SK-N-SH (cell line): ENCODE measurements around the gene MAP2K7. TPM values are rescaled to one million over a fixed set of nuclear protein-coding genes. Genes with fewer than 3 reads are reported as not detected.

Experiments used
- CTCF ChIA-PET: fragments of 300-600, 350-600 bp; formaldehyde crosslinking; extraction: SDS; loops from one replicate; lab custom pipeline; 2021; lab: Yijun Ruan, JAX
- POLR2A ChIA-PET: fragments of 350-600 bp; sonication (Branson Sonifier 250); formaldehyde crosslinking; extraction: SDS; loops from one replicate; lab custom pipeline; 2020; ENCODE audit warnings: antibody characterized with exemption, inconsistent platforms; lab: Yijun Ruan, JAX
- DNase-seq: peaks from one replicate; pipeline ENCODE4 v3.0.0; 2012
- H2AFZ ChIP-seq: fragments of 200-600 bp; sonication (generic); 2 replicates; pipeline ENCODE4 v1.8.1; 2016; ENCODE audit warnings: antibody characterized with exemption, mild to moderate bottlenecking, low read depth
- H3F3A ChIP-seq: fragments of 200-600 bp; sonication (generic); replicated peaks from 2 replicates; pipeline ENCODE3; 2016; ENCODE audit warnings: antibody characterized with exemption, mild to moderate bottlenecking; ENCODE audit not compliant: insufficient read depth
- H3K27ac ChIP-seq, 2 experiments: fragments of 200-500 bp in 1 of 2; fragments of 200-600 bp in 1 of 2; sonication (Bioruptor generic) in 1 of 2; sonication (generic), shearing (Covaris generic) in 1 of 2; 2 replicates each; pipeline versions ENCODE4 v1.5.1 to v1.6.1; 2014 to 2016; ENCODE audit warnings: low read depth in 2 of 2, inconsistent platforms in 1 of 2, low read length in 1 of 2, mild to moderate bottlenecking in 1 of 2, mixed read lengths in 1 of 2
- H3K27me3 ChIP-seq: fragments of 200-600 bp; sonication (generic), shearing (Covaris generic); 2 replicates; pipeline ENCODE4 v1.6.1; 2016; ENCODE audit warnings: mixed run types; ENCODE audit not compliant: insufficient read depth
- H3K36me3 ChIP-seq, 2 experiments: fragments of 200-500 bp in 1 of 2; fragments of 200-600 bp in 1 of 2; sonication (Bioruptor generic) in 1 of 2; sonication (generic) in 1 of 2; replicated peaks in 1 of 2; 2 replicates each; pipeline versions ENCODE3 to v1.5.1; 2014 to 2016; ENCODE audit warnings: low read length in 1 of 2, mild to moderate bottlenecking in 1 of 2; ENCODE audit not compliant: insufficient read depth in 2 of 2, control insufficient read depth in 1 of 2
- H3K4me1 ChIP-seq, 2 experiments: fragments of 200-500 bp in 1 of 2; fragments of 200-600 bp in 1 of 2; sonication (Bioruptor generic) in 1 of 2; sonication (generic), shearing (Covaris generic) in 1 of 2; 2 replicates each; pipeline versions ENCODE4 v1.5.1 to v1.6.1; 2014 to 2016; ENCODE audit warnings: low read depth in 1 of 2, low read length in 1 of 2, mixed run types in 1 of 2; ENCODE audit not compliant: insufficient read depth in 2 of 2, control insufficient read depth in 1 of 2
- H3K4me2 ChIP-seq: fragments of 200-600 bp; sonication (generic), shearing (Covaris generic); 2 replicates; pipeline ENCODE4 v1.6.1; 2017; ENCODE audit warnings: mixed run types
- H3K4me3 ChIP-seq, 2 experiments: fragments of 200-500 bp in 1 of 2; fragments of 200-600 bp in 1 of 2; sonication (Bioruptor generic) in 1 of 2; sonication (generic), shearing (Covaris generic) in 1 of 2; 2 replicates each; pipeline versions ENCODE4 v1.5.1 to v1.8.1; 2014 to 2016; ENCODE audit warnings: low read depth in 2 of 2, inconsistent platforms in 1 of 2, low read length in 1 of 2, mild to moderate bottlenecking in 1 of 2, mixed read lengths in 1 of 2, moderate library complexity in 1 of 2
- H3K79me2 ChIP-seq: fragments of 200-600 bp; sonication (generic); 2 replicates; pipeline ENCODE4 v1.8.1; 2017; ENCODE audit warnings: mild to moderate bottlenecking; ENCODE audit not compliant: insufficient read depth
- H3K9ac ChIP-seq: fragments of 200-600 bp; sonication (generic); 2 replicates; pipeline ENCODE4 v1.6.1; 2017; ENCODE audit warnings: mixed run types
- H3K9me2 ChIP-seq: fragments of 200-600 bp; sonication (generic); 2 replicates; pipeline ENCODE4 v1.6.1; 2017; ENCODE audit warnings: mixed run types
- H3K9me3 ChIP-seq: fragments of 200-600 bp; sonication (generic); 2 replicates; pipeline ENCODE4 v1.6.1; 2017; ENCODE audit warnings: mixed run types, mild to moderate bottlenecking, moderate library complexity
- H4K20me1 ChIP-seq: fragments of 200-600 bp; sonication (generic); 2 replicates; pipeline ENCODE4 v1.6.1; 2017; ENCODE audit warnings: mild to moderate bottlenecking, mixed run types; ENCODE audit not compliant: insufficient read depth
- CHD2 ChIP-seq: fragments of 150-350 bp; IDR thresholded peaks from 2 replicates; pipeline ENCODE4 v1.6.1; 2018; ENCODE audit warnings: low read length; ENCODE audit not compliant: partially characterized antibody
- EZH2phosphoT487 ChIP-seq: fragments of 200-600 bp; sonication (generic); IDR thresholded peaks from 2 replicates; pipeline ENCODE4 v1.6.1; 2017; ENCODE audit warnings: low read depth, mixed run types, mild to moderate bottlenecking, antibody characterized with exemption, moderate library complexity, borderline replicate concordance
- FOSL2 ChIP-seq: IDR thresholded peaks from 2 replicates; pipeline ENCODE4 v1.4.0; 2012; ENCODE audit warnings: low read depth, mild to moderate bottlenecking, moderate library complexity, borderline replicate concordance
- GATA2 ChIP-seq: sonication (generic); formaldehyde crosslinking; IDR thresholded peaks from 2 replicates; pipeline ENCODE4 v1.5.0; 2020; ENCODE audit warnings: mild to moderate bottlenecking, missing genetic modification reagents
- MEF2A ChIP-seq: IDR thresholded peaks from 2 replicates; pipeline ENCODE4 v1.4.0; 2012; ENCODE audit warnings: low read depth, borderline replicate concordance
- MXI1 ChIP-seq: IDR thresholded peaks from 2 replicates; pipeline ENCODE4 v1.6.1; 2012; ENCODE audit warnings: mild to moderate bottlenecking, low read depth, low read length, improper control_type of control experiment
- NFIC ChIP-seq: IDR thresholded peaks from 2 replicates; pipeline ENCODE4 v1.4.0; 2012; ENCODE audit warnings: borderline replicate concordance
- RCOR1 ChIP-seq: fragments of 150-350 bp; IDR thresholded peaks from 2 replicates; pipeline ENCODE4 v1.6.1; 2017; ENCODE audit warnings: antibody characterized with exemption, low read length
- SIN3A ChIP-seq: IDR thresholded peaks from 2 replicates; pipeline ENCODE4 v1.6.1; 2012; ENCODE audit warnings: low read depth, mild to moderate bottlenecking, low read length, moderate library complexity, borderline replicate concordance
- YY1 ChIP-seq: IDR thresholded peaks from 2 replicates; pipeline ENCODE4 v1.4.0; 2012; ENCODE audit warnings: low read depth, mild to moderate bottlenecking
- WGBS: methylation state at CpG from one replicate; pipeline ENCODE4 v1.1.6; 2017; ENCODE audit warnings: low lambda C conversion rate; 5-methylcytosine and 5-hydroxymethylcytosine counted together
- polyA plus RNA-seq, 3 experiments: library from polyadenylated mRNA; depleted of rRNA; stranded (reverse); fragments of >200 nt; gene quantifications; 2 replicates each; pipeline ENCODE4 v1.2.3, GENCODE V29; 2012
- TF ChIP-seq, protein P1 (sequence below): IDR thresholded peaks from 2 replicates; pipeline ENCODE4 v1.4.0; 2012; ENCODE audit warnings: low read depth
- TF ChIP-seq, protein P2 (sequence below): IDR thresholded peaks from 2 replicates; pipeline ENCODE4 v1.4.0; 2012; ENCODE audit warnings: low read depth, borderline replicate concordance
- TF ChIP-seq, protein P3 (sequence below): IDR thresholded peaks from 2 replicates; pipeline ENCODE4; 2012
- TF ChIP-seq, protein P4 (sequence below): fragments of 200-600 bp; sonication (generic); IDR thresholded peaks from 2 replicates; pipeline ENCODE4 v1.6.1; 2017; ENCODE audit warnings: antibody characterized with exemption, mild to moderate bottlenecking, moderate library complexity

Gene MAP2K7
- polyA plus RNA-seq, 1 of the 3 experiments (the other 2 are of a cell fraction) = 13.0 TPM

DNA sequence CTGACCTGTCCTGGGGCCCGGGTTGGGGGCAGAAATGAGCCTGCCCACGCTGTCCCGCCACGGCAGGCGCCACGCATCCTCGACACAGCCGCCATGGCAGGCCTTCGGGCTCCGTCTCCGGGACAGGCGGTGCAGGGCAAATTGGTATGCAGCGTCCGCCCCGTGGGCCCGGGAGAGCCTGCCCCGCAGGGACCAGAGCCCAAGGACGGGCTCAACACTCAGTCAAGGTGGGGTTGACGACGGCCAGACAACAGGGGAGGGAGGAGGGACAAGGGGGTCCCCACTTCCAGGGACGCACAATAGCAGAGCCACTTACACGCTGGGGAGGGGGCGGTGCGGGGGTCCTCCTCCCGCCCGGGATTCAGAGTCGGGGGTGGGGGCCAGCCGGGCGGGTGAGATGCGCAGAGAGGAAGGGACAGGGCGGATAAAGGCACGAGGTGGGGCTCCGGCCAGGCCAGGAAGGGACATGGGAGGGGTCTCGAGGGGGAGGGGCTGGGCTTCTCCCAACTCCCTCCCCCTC is 21.0 kb downstream of the MAP2K7 start:
- TF ChIP-seq MXI1 = no peak; the same call in 1 of the 2 replicates
- TF ChIP-seq YY1 = no peak
- TF ChIP-seq, protein P1, sequence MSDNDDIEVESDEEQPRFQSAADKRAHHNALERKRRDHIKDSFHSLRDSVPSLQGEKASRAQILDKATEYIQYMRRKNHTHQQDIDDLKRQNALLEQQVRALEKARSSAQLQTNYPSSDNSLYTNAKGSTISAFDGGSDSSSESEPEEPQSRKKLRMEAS = no peak
- TF ChIP-seq, protein P2, sequence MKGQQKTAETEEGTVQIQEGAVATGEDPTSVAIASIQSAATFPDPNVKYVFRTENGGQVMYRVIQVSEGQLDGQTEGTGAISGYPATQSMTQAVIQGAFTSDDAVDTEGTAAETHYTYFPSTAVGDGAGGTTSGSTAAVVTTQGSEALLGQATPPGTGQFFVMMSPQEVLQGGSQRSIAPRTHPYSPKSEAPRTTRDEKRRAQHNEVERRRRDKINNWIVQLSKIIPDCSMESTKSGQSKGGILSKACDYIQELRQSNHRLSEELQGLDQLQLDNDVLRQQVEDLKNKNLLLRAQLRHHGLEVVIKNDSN = no peak
- TF ChIP-seq, protein P3, sequence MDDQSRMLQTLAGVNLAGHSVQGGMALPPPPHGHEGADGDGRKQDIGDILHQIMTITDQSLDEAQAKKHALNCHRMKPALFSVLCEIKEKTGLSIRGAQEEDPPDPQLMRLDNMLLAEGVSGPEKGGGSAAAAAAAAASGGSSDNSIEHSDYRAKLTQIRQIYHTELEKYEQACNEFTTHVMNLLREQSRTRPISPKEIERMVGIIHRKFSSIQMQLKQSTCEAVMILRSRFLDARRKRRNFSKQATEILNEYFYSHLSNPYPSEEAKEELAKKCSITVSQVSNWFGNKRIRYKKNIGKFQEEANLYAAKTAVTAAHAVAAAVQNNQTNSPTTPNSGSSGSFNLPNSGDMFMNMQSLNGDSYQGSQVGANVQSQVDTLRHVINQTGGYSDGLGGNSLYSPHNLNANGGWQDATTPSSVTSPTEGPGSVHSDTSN = no peak
- no peak for TF ChIP-seq RCOR1
- TF ChIP-seq EZH2phosphoT487 = no peak
- TF ChIP-seq, protein P4, sequence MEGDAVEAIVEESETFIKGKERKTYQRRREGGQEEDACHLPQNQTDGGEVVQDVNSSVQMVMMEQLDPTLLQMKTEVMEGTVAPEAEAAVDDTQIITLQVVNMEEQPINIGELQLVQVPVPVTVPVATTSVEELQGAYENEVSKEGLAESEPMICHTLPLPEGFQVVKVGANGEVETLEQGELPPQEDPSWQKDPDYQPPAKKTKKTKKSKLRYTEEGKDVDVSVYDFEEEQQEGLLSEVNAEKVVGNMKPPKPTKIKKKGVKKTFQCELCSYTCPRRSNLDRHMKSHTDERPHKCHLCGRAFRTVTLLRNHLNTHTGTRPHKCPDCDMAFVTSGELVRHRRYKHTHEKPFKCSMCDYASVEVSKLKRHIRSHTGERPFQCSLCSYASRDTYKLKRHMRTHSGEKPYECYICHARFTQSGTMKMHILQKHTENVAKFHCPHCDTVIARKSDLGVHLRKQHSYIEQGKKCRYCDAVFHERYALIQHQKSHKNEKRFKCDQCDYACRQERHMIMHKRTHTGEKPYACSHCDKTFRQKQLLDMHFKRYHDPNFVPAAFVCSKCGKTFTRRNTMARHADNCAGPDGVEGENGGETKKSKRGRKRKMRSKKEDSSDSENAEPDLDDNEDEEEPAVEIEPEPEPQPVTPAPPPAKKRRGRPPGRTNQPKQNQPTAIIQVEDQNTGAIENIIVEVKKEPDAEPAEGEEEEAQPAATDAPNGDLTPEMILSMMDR = no peak
- no peak for TF ChIP-seq NFIC
- no peak for TF ChIP-seq GATA2 (CRISPR knock-in tag)
- TF ChIP-seq CHD2 = no peak
- no peak for TF ChIP-seq MEF2A
- no peak for TF ChIP-seq FOSL2
- no peak for TF ChIP-seq SIN3A
- Histone ChIP-seq H3K36me3 (peaks cover 0 to 23% of the 10 kb centered on the region in 2 experiments), H3K9me3 (no peaks in the 10 kb centered on the region), H3K4me1 (peaks cover 37 to 65% of the 10 kb centered on the region in 2 experiments), H3K9ac (no peak overlapping the region; the same call in 1 of the 2 replicates), H3K79me2 (peaks cover 24% of the 10 kb centered on the region; the same call in 1 of the 2 replicates), H3K9me2 (no peaks in the 10 kb centered on the region), H4K20me1 (peaks cover 36% of the 10 kb centered on the region), H3K4me2 (peak overlapping the region; percentile 74; the same call in 1 of the 2 replicates), H3K27me3 (no peaks in the 10 kb centered on the region), H3F3A (peaks cover 25% of the 10 kb centered on the region), H3K4me3 (peak overlapping the region; percentile 64 to 72; a peak in 3 of 4 replicates), H3K27ac (peak overlapping the region in 1 of 2 experiments; percentile 8; a peak in 2 of 4 replicates), H2AFZ (no peak overlapping the region)
- no peak for DNase-seq
- POLR2A ChIA-PET = no interaction called here
- CTCF ChIA-PET = interaction anchor here (0.9 to 1.9 kb wide), 6 partner anchors 16 to 234 kb away, joined by 3 to 5 read pairs (median 4); partner anchors contain the start of gene TIMM44
- WGBS = 57% methylated on average over 7 of the region's 34 CpGs
